ENCODE results near the gene VAV2. TPM values are rescaled to one million over a fixed set of nuclear protein-coding genes. Genes with fewer than 3 reads are reported as not detected.

VAV2 gene
- total RNA-seq, 3 donors from 2014 or later, result 29.4 to 34.8 (median 34.5) TPM

DNA sequence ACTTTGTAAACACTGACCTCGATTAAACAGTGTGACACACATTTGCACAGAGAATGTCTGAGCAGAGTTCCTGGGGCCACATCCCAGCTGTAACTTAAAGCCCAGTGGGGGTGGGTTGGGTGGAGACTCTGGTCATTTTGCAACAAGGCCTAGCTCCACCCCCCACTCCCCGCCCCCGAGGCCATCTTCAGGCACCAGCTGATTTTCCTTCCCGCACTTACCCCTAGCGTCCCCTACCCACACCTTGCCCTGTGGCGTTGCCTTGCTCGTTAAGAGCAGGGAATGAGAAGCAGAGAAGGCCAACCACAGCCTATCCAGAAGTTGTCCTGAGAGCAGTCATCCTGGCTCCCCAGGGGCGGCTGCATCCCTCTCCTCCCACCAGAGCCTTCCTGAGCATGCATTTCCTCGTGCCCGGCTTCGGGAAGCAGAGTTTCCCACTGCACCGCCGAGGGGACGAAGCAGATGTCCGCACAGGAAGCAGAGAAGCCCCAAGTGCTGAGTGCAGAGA is 152.2 kb downstream of the VAV2 start:
- Histone ChIP-seq H3K36me3 (ENCODE audit: low read depth) (no peaks in the 10 kb centered on the region), H3K9me3 (no peaks in the 10 kb centered on the region), H3K4me3 (no peak overlapping the region), H3K4me1 (ENCODE audit: low read depth) (peaks cover 18% of the 10 kb centered on the region)
- DNase-seq (peak in 2 of 3 donors; percentile 39 to 47), ATAC-seq (no peak)
- TF ChIP-seq, protein P1, sequence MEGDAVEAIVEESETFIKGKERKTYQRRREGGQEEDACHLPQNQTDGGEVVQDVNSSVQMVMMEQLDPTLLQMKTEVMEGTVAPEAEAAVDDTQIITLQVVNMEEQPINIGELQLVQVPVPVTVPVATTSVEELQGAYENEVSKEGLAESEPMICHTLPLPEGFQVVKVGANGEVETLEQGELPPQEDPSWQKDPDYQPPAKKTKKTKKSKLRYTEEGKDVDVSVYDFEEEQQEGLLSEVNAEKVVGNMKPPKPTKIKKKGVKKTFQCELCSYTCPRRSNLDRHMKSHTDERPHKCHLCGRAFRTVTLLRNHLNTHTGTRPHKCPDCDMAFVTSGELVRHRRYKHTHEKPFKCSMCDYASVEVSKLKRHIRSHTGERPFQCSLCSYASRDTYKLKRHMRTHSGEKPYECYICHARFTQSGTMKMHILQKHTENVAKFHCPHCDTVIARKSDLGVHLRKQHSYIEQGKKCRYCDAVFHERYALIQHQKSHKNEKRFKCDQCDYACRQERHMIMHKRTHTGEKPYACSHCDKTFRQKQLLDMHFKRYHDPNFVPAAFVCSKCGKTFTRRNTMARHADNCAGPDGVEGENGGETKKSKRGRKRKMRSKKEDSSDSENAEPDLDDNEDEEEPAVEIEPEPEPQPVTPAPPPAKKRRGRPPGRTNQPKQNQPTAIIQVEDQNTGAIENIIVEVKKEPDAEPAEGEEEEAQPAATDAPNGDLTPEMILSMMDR (IDR thresholded peaks at IDR 0.05), result no peak
- intact Hi-C loops (cut with DNase I, micrococcal nuclease), result no loop called here

DNA sequence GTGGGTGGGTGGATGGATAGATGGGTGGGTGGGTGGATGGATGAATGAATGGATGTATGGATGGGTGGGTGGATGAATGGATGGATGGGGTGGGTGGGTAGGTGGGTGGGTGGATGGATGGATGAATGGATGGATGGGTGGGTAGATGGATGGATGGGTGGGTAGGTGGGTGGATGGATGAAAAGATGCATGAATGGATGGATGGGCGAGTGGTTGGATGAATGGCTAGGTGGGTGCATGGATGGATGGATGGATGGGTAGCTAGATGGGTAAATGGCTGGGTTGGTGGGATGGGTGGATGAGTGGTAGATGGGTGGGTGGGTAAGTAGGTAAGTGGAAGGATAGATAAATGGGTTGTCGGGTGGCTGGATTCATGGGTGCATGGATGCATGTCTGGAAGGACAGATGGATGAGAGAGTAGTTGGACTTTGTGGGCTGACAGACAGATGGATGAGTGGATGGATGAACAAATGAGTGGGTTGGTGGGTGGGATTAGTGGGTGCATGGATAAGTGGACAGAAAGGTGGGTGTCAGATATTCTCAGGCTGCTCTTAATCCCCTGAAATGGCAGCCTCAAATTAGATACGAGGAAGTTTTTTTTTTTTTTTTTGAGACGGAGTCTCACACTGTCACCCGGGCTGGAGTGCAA is 153.1 kb downstream of the VAV2 start:
- no peak for ATAC-seq
- no peak for DNase-seq
- no peaks in the 10 kb centered on the region for H3K36me3 ChIP-seq (ENCODE audit: low read depth)
- TF ChIP-seq, protein P1 (IDR thresholded peaks at IDR 0.05), result no peak
- intact Hi-C loops (cut with DNase I, micrococcal nuclease), result no loop called here
- no peak overlapping the region for H3K4me3 ChIP-seq
- no peaks in the 10 kb centered on the region for H3K9me3 ChIP-seq
- H3K4me1 ChIP-seq (ENCODE audit: low read depth), result peaks cover 18% of the 10 kb centered on the region

DNA sequence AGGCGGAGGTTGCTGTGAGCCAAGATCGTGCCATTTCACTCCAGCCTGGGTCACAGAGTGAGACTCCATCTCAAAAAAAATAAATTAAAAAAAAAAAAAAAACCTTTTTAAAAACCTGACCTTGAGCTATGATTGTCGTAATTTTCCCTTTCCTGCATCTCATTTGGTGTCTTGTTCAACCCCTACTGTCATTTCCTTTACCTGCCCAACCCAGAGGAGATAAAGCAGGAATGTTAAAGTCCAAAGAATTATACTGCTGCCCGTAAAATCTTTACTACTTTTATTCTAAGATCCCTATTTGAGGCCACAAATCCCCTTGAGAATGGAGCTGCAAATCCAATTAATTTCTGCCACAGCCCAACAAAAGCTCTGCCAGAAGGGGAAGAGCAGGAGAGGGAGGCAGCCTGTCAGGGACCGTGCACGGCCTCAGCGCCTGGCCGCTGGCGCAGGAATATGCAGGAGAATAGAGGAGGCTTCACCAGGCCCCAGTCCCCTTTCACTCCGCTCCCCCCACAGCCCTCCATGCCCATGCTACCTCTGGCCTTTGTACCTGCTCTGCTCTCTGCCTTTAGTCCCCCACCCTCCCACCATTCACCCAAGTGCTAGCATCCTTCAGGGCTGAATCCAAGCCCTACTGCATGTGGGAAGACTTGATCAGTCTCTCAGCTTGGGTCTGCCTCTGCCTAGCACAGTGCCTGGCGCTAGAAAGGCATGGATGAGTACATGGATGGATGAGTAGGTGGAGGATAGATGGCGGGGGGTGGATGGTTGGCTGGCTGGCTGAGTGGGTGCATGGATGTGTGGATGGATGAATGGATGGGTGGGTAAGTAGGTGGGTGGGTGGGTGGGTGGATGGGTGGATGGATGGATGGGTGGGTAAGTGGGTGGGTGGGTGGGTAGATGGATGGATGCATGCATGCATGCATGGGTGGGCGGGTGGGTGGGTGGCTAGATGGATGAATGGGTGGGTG is 154.2 kb downstream of the VAV2 start:
- Histone ChIP-seq H3K36me3 (ENCODE audit: low read depth) (no peaks in the 10 kb centered on the region), H3K9me3 (no peaks in the 10 kb centered on the region), H3K4me1 (ENCODE audit: low read depth) (peaks cover 17% of the 10 kb centered on the region), H3K4me3 (no peak overlapping the region)
- TF ChIP-seq, protein P1 (IDR thresholded peaks at IDR 0.05), result no peak
- intact Hi-C loops (cut with DNase I, micrococcal nuclease), result no loop called here
- peak in 1 of 3 donors; percentile 33 for DNase-seq
- ATAC-seq, result peak; percentile 65

DNA sequence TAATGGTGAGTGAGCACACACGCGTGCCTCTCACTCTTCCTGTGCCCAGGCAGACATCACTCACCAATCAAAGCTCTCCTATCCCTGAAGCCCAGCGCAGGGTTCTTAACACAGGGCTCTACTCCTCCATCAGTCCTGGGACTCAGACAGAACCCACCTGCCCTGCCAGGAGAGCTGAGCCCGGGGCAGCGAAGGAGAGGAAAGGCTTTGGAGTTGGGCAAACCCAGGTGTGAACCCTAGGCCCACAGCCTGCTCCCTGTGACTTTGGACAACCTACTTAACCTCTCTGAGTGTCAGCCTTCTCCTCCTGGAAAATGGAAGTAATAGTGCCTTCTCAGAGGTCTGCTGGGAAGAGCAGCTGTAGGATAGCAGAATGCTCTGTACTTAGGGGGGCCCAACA is 155.3 kb downstream of the VAV2 start:
- intact Hi-C loops (cut with DNase I, micrococcal nuclease), result no loop called here
- Histone ChIP-seq H3K4me3 (no peak overlapping the region), H3K4me1 (ENCODE audit: low read depth) (peaks cover 11% of the 10 kb centered on the region), H3K9me3 (no peaks in the 10 kb centered on the region), H3K36me3 (ENCODE audit: low read depth) (no peaks in the 10 kb centered on the region)
- ATAC-seq (no peak), DNase-seq (no peak)
- TF ChIP-seq, protein P1 (IDR thresholded peaks at IDR 0.05), result no peak

DNA sequence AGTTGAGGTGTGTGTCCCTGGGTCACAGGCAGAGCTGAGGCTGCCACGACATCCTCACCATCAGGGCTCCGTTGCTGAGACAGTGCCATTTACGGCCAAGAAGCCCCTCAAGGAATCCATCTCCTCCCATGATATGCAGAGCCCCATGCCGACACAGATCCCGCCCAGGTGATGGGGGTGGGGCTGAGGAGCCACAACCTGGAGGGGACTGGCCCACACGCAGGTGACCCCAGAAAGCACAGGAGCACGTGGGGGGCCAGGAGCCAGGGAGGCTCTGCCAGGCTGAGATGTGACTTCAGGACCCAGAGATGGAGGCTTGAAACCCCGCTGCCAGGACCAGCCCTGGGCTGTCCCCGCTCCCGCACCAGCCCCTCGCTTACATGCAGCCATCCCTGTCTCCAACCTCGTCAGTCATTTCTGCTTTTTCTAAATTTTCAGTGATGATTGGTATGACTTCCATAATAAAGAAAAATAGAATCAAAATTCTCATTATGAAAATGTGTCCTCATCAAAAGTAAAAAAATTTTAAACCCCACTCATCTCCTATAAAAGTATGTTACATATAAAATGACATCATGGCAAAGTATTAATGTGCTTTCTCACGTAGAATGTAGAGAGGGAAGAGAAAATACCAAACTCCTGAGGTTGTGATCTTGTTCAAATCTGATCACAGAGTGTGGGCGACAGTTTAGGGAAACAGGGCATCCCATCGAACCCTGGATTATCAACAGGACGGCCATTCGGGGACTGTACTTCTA is 155.9 kb downstream of the VAV2 start:
- H3K4me3 ChIP-seq, result no peak overlapping the region
- TF ChIP-seq, protein P1 (IDR thresholded peaks at IDR 0.05), result no peak
- intact Hi-C loops (cut with DNase I, micrococcal nuclease), result no loop called here

More for the DNA sequence above, 155.9 kb downstream of the VAV2 start:
- no peak for ATAC-seq
- H3K9me3 ChIP-seq, result no peaks in the 10 kb centered on the region
- H3K4me1 ChIP-seq (ENCODE audit: low read depth), result peaks cover 11% of the 10 kb centered on the region
- H3K36me3 ChIP-seq (ENCODE audit: low read depth), result no peaks in the 10 kb centered on the region
- no peak for DNase-seq
